HEK293 (cell line): ENCODE results near the gene ALS2CL.

Experiments used
- CTCF ChIA-PET: fragments of 350-600 bp; formaldehyde crosslinking; extraction: SDS; loops from one replicate; lab custom pipeline; 2021; ENCODE audit warnings: antibody characterized with exemption; lab: Yijun Ruan, JAX
- POLR2A ChIA-PET: fragments of 300-600 bp; formaldehyde crosslinking; extraction: SDS; loops from one replicate; lab custom pipeline; 2020; ENCODE audit warnings: antibody characterized with exemption, inconsistent platforms; lab: Yijun Ruan, JAX
- H3K27ac ChIP-seq: fragments of 200-500 bp; sonication (Bioruptor generic); 2 replicates; pipeline ENCODE4 v1.5.1; 2014; ENCODE audit warnings: low read depth, low read length, control low read depth, inconsistent platforms; ENCODE audit errors: extremely low read depth
- H3K36me3 ChIP-seq, 2 experiments: fragments of 200-500 bp in 1 of 2; sonication (Bioruptor generic) in 1 of 2; 1 replicate in 1 of 2; 2 replicates in 1 of 2; pipeline ENCODE4 v1.5.1; 2014 to 2017; ENCODE audit warnings: inconsistent platforms in 2 of 2, low read length in 2 of 2; ENCODE audit not compliant: control insufficient read depth in 2 of 2, insufficient read depth in 1 of 2
- H3K4me1 ChIP-seq: fragments of 200-500 bp; sonication (Bioruptor generic); 2 replicates; pipeline ENCODE4 v1.5.1; 2014; ENCODE audit warnings: mild to moderate bottlenecking, low read length, inconsistent platforms; ENCODE audit not compliant: control insufficient read depth, insufficient read depth
- H3K4me3 ChIP-seq: 2 replicates; pipeline ENCODE4 v1.5.1; 2011; ENCODE audit warnings: low read depth, mild to moderate bottlenecking, control low read depth, low read length, moderate library complexity
- H3K9me3 ChIP-seq: fragments of 200-500 bp; sonication (Bioruptor generic); 2 replicates; pipeline ENCODE4 v1.5.1; 2014; ENCODE audit warnings: low read depth, low read length, inconsistent platforms; ENCODE audit not compliant: control insufficient read depth, insufficient read depth
- EGR2 ChIP-seq: fragments of 450-650 bp; formaldehyde crosslinking; IDR thresholded peaks from 2 replicates; pipeline ENCODE4 v1.5.1; 2016; ENCODE audit warnings: low read depth, missing biosample characterization, missing genetic modification characterization
- GLI4 ChIP-seq: fragments of 450-650 bp; formaldehyde crosslinking; IDR thresholded peaks from 2 replicates; pipeline ENCODE4 v1.5.1; 2016; ENCODE audit warnings: missing biosample characterization, missing genetic modification characterization
- GLIS1 ChIP-seq: fragments of 450-650 bp; formaldehyde crosslinking; IDR thresholded peaks from 2 replicates; pipeline ENCODE4 v1.5.1; 2016; ENCODE audit warnings: missing biosample characterization, missing genetic modification characterization
- KLF16 ChIP-seq: fragments of 450-650 bp; formaldehyde crosslinking; IDR thresholded peaks from 2 replicates; pipeline ENCODE4 v1.5.1; 2017; ENCODE audit warnings: missing biosample characterization, missing genetic modification characterization
- SP7 ChIP-seq: fragments of 450-650 bp; formaldehyde crosslinking; IDR thresholded peaks from 2 replicates; pipeline ENCODE4 v1.5.1; 2016; ENCODE audit warnings: missing biosample characterization, missing genetic modification characterization
- ZFHX2 ChIP-seq: fragments of 450-650 bp; formaldehyde crosslinking; conservative IDR thresholded peaks from 2 replicates; pipeline ENCODE4 v1.5.1; 2016; ENCODE audit warnings: missing biosample characterization, missing genetic modification characterization
- ZIC2 ChIP-seq: fragments of 450-650 bp; formaldehyde crosslinking; IDR thresholded peaks from 2 replicates; pipeline ENCODE4 v1.5.1; 2016; ENCODE audit warnings: missing biosample characterization, missing genetic modification characterization
- ZNF23 ChIP-seq: fragments of 450-650 bp; formaldehyde crosslinking; IDR thresholded peaks from 2 replicates; pipeline ENCODE4 v1.5.1; 2016; ENCODE audit warnings: missing biosample characterization, missing genetic modification characterization, borderline replicate concordance
- ZNF341 ChIP-seq: fragments of 450-650 bp; formaldehyde crosslinking; IDR thresholded peaks from 2 replicates; pipeline ENCODE4; 2016; ENCODE audit warnings: low read depth, missing biosample characterization, missing genetic modification characterization
- ZNF521 ChIP-seq: fragments of 450-650 bp; formaldehyde crosslinking; IDR thresholded peaks from 2 replicates; pipeline ENCODE4 v1.5.1; 2017; ENCODE audit warnings: missing biosample characterization, mild to moderate bottlenecking, missing genetic modification characterization
- ZNF600 ChIP-seq: fragments of 450-650 bp; formaldehyde crosslinking; IDR thresholded peaks from 2 replicates; pipeline ENCODE4 v1.5.1; 2016; ENCODE audit warnings: missing biosample characterization, missing genetic modification characterization
- ZNF623 ChIP-seq: fragments of 450-650 bp; formaldehyde crosslinking; IDR thresholded peaks from 2 replicates; pipeline ENCODE4 v1.5.1; 2016; ENCODE audit warnings: missing biosample characterization, missing genetic modification characterization
- ZNF654 ChIP-seq: fragments of 450-650 bp; formaldehyde crosslinking; IDR thresholded peaks from 2 replicates; pipeline ENCODE4 v1.5.1; 2016; ENCODE audit warnings: low read depth, missing biosample characterization, missing genetic modification characterization
- ZSCAN30 ChIP-seq: fragments of 450-650 bp; IDR thresholded peaks from 2 replicates; pipeline ENCODE4 v1.5.1; 2018; ENCODE audit warnings: missing biosample characterization, mild to moderate bottlenecking, missing genetic modification characterization, moderate library complexity
- TF ChIP-seq, protein P1 (sequence below): fragments of 450-650 bp; formaldehyde crosslinking; IDR thresholded peaks from 2 replicates; pipeline ENCODE4 v1.5.1; 2016; ENCODE audit warnings: missing biosample characterization, missing genetic modification characterization, low read depth

The ALS2CL gene

GRCh38 chr3:46663591-46664135, 29.8 kb downstream of the ALS2CL start:
- Histone ChIP-seq H3K27ac (no peak overlapping the region), H3K9me3 (no peaks in the 10 kb centered on the region), H3K36me3 (no peaks in the 10 kb centered on the region), H3K4me3 (no peak overlapping the region), H3K4me1 (no peaks in the 10 kb centered on the region; the same call in 1 of the 2 replicates)
- ChIA-PET CTCF (interaction anchor here (0.6 to 1.6 kb wide), 10 partner anchors 29 to 1134 kb away, joined by 3 to 7 read pairs (median 4); partner anchors contain the start of gene ALS2CL), POLR2A (no interaction called here)
- TF ChIP-seq ZNF623 (tag by site-specific recombination) = no peak
- no peak for TF ChIP-seq ZNF521 (tag by site-specific recombination)
- TF ChIP-seq ZNF654 = peak; percentile 48
- peak; percentile 76 for TF ChIP-seq GLIS1 (tag by site-specific recombination)
- peak; percentile 32; the same call in 1 of the 2 replicates for TF ChIP-seq ZNF600
- no peak for TF ChIP-seq KLF16 (tag by site-specific recombination)
- TF ChIP-seq EGR2 (tag by site-specific recombination) = 0 out of 2 replicates have a peak, but pooled peaks have one; percentile 30
- peak; percentile 39; the same call in 1 of the 2 replicates for TF ChIP-seq ZSCAN30 (tag by site-specific recombination)
- peak; percentile 76 for TF ChIP-seq SP7 (tag by site-specific recombination)
- TF ChIP-seq ZNF341 (tag by site-specific recombination) = peak; percentile 22; the same call in 1 of the 2 replicates
- TF ChIP-seq ZIC2 = peak; percentile 94

DNA sequence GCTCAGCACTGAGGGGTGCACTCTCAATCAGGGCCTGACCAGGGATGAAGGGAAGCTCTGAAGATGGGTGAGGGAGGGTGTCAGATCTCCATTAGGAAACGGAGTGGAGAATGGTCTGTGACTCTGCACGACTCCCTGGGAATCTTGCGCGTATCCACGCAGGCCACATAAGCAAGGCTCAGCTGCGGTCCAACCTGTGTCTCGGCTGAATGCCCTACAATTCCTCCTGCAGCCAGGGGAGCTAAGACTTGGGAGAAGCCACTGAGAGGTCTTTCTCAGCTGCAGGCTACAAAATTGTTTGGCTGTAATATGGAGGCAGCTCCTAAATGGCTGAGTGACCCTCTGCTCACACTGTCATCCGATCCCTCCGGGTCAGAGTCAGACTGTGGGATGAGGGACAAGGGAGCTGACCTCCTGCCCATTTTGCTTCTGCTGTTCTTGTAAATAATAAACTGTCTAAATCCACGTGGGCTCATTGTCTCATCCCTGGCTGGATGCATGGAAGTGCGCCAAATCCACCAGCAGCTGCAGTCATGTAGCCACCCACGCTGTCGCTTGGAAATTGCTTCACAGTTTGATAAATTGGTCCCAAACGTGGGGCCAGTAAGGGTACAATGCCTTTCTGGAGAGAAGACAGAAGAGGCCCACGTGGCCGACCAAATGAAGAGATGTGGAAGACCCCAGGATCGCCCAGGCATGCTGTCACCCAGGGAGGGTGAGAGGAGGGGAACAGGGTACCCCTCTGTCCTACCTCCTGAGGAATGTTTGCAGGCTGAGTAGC, 30.5 kb downstream of the ALS2CL start:
- Histone ChIP-seq H3K4me3 (no peak overlapping the region), H3K4me1 (no peaks in the 10 kb centered on the region; the same call in 1 of the 2 replicates)
- CTCF ChIA-PET = interaction anchor here (0.6 to 1.6 kb wide), 5 partner anchors 39 to 1135 kb away, joined by 3 to 4 read pairs (median 4); no protein-coding TSS in a partner anchor

DNA sequence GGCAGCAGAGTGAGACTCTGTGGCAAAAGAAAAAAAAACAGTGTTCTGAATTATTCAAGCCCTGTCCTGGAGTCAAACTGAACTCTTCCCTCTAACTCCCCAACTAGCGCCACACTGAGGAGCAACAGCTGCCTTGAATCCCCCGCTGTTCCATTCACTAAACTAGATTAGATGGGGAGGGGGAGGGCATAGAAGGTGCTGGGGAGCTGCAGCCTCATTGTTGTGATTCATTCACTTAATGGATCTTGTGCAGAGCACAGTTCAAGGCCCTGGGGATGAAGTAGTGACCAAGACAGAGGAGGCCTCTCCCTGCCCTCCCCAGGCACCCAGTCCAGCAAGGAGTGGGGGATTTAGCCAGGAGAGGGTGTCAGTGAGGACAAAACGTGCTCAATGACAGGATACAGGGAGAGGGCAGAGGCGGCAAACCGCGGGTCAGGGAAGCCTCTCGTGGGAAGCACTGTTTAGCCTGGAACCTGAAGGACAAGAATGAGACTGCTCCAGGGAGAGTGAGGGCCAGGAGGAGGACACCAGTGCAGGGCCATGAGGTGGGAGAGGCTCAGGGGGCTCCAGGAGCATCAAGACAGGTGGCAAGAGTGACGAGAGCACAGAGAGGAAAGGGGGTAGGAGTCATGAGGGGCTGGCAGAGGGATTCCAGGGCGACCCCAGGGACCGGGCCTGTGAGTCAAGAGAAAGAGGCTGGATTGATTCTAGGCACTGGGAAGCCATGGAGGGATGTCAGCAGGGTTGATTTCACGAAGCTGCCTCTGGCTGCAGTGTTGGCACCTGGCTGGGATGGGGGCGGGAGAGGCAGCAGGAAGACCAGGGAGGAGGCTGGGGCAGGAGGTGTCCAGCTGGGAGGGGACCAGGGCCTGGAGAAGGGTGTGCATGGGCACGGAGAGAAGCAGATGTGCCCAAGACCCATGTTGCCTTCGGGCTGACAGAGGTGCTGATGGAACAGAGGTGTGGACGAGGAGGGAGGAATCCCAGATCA, 31.4 kb downstream of the ALS2CL start:
- H3K4me1 ChIP-seq = no peaks in the 10 kb centered on the region; the same call in 1 of the 2 replicates
- ChIA-PET POLR2A (no interaction called here), CTCF (interaction anchor here (0.7 to 1.6 kb wide), 4 partner anchors 117 to 248 kb away, joined by 3 to 5 read pairs (median 4); no protein-coding TSS in a partner anchor)
- H3K27ac ChIP-seq = no peak overlapping the region
- H3K9me3 ChIP-seq = no peaks in the 10 kb centered on the region
- no peak overlapping the region for H3K4me3 ChIP-seq
- no peaks in the 10 kb centered on the region for H3K36me3 ChIP-seq
- TF ChIP-seq ZNF23 (tag by site-specific recombination) = no peak
- TF ChIP-seq, protein P1, sequence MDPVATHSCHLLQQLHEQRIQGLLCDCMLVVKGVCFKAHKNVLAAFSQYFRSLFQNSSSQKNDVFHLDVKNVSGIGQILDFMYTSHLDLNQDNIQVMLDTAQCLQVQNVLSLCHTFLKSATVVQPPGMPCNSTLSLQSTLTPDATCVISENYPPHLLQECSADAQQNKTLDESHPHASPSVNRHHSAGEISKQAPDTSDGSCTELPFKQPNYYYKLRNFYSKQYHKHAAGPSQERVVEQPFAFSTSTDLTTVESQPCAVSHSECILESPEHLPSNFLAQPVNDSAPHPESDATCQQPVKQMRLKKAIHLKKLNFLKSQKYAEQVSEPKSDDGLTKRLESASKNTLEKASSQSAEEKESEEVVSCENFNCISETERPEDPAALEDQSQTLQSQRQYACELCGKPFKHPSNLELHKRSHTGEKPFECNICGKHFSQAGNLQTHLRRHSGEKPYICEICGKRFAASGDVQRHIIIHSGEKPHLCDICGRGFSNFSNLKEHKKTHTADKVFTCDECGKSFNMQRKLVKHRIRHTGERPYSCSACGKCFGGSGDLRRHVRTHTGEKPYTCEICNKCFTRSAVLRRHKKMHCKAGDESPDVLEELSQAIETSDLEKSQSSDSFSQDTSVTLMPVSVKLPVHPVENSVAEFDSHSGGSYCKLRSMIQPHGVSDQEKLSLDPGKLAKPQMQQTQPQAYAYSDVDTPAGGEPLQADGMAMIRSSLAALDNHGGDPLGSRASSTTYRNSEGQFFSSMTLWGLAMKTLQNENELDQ = no peak
- TF ChIP-seq ZIC2 = peak; percentile 85

More for the DNA sequence above, 30.5 kb downstream of the ALS2CL start:
- H3K36me3 ChIP-seq = no peaks in the 10 kb centered on the region
- no peaks in the 10 kb centered on the region for H3K9me3 ChIP-seq
- POLR2A ChIA-PET = no interaction called here
- no peak for TF ChIP-seq ZNF623 (tag by site-specific recombination)
- TF ChIP-seq GLI4 (tag by site-specific recombination) = no peak
- peak; percentile 80 for TF ChIP-seq ZFHX2 (tag by site-specific recombination)
- TF ChIP-seq EGR2 (tag by site-specific recombination) = peak; percentile 43
- TF ChIP-seq, all 188 proteins: peak for 2
- no peak overlapping the region for H3K27ac ChIP-seq
